Measurements from ENCODE around the gene DAB1. TPM values are rescaled to one million over a fixed set of nuclear protein-coding genes. Genes with fewer than 3 reads are reported as not detected.
A peak's percentile ranks its signal among the peaks of the same experiment; 100 is the strongest.

The DAB1 gene
- total RNA-seq, 1 donor from 2014 or later: 14.0 TPM

- peak overlapping the region; percentile 92 for H3K4me3 Mint-ChIP-seq
- TF ChIP-seq CTCF (conservative IDR thresholded peaks at IDR 0.05): no peak
- peaks cover 26% of the 10 kb centered on the region for H3K4me1 Mint-ChIP-seq
- H3K27ac Mint-ChIP-seq (ENCODE audit: unreplicated experiment): peak overlapping the region; percentile 88
- H3K36me3 Mint-ChIP-seq (ENCODE audit: low read depth): no peaks in the 10 kb centered on the region
- H3K27me3 Mint-ChIP-seq (ENCODE audit: low read depth): peaks cover 21% of the 10 kb centered on the region
- DNase-seq (ENCODE audit: low read depth, low spot score): peak; percentile 32
- H3K9me3 Mint-ChIP-seq: no peaks in the 10 kb centered on the region
Measured at GRCh38 chr1:57423135-57423655, 665 bp downstream of the DAB1 start.

DNA sequence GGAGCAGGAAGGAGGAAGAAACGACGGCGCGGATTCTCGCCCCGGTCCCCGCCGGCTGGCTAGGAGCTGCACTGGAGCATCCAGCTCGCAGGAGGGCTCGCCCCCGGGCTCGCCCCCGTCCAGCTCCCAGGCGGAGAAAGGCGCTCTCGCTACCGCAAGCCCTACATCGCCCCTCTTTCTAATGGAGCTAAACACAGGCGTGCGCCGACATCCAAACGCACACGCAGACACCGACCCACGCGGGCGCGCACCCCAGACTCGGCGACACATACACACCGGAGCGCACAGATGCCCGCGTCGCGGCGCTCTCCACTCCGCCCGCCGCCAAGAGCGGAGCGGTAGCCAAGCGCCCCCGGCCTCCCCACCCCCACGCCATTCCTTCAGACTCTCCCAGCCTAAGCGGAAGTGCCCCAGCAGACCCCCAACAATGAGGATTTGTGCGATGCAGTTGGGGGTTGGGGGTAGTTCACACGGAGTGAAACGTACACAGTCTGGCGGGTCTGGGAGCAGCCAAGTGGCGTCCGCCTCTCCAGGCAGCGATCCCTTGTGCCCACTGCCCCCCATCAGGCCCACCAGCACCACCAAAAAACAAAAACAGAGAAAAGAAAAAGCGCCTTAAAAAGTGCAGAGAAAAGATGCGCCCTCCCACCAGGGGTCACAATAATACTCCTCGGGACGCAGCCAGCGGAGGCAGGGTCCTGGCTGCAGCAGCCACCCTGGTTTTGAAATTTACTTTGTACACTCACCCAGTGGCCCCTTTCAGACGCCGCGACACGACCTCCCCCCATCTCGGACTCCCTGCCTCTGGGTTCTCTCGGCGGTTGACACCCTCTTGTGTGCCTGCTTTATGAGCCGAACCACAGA is 1.4 kb downstream of the DAB1 start:
- H3K9me3 Mint-ChIP-seq: no peaks in the 10 kb centered on the region
- peak overlapping the region; percentile 84 for H3K27ac Mint-ChIP-seq (ENCODE audit: unreplicated experiment)
- peak; percentile 44 for TF ChIP-seq CTCF (conservative IDR thresholded peaks at IDR 0.05)
- peaks cover 21% of the 10 kb centered on the region for H3K27me3 Mint-ChIP-seq (ENCODE audit: low read depth)
- H3K4me1 Mint-ChIP-seq: peaks cover 26% of the 10 kb centered on the region
- H3K36me3 Mint-ChIP-seq (ENCODE audit: low read depth): no peaks in the 10 kb centered on the region
- peak overlapping the region; percentile 92 for H3K4me3 Mint-ChIP-seq
- peak; percentile 57 for DNase-seq (ENCODE audit: low read depth, low spot score)

DNA sequence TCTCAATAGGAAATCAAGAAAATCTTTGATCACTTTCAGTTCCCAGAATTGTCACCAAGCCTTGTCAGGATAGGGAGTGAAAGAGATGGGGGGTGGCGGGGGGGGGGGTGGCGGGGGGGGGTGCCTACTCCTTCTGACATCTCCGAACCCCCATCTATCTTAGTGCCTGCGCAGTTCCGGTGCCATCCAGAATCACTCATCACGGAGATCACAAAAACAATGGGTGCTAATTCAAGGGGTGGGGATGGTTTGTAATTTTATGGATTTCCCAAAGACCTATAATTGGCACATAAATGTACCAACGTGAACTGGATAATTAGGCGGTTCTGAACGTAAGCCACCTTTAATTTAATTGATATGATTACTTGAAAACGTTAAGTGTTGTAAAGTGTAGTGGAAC is 2.1 kb downstream of the DAB1 start:
- DNase-seq (ENCODE audit: low read depth, low spot score): no peak
- Mint-ChIP-seq H3K36me3 (ENCODE audit: low read depth) (no peaks in the 10 kb centered on the region), H3K4me3 (peak overlapping the region; percentile 92), H3K4me1 (peaks cover 26% of the 10 kb centered on the region), H3K9me3 (no peaks in the 10 kb centered on the region), H3K27ac (ENCODE audit: unreplicated experiment) (no peak overlapping the region), H3K27me3 (ENCODE audit: low read depth) (peaks cover 21% of the 10 kb centered on the region)
- no peak for TF ChIP-seq CTCF (conservative IDR thresholded peaks at IDR 0.05)

DNA sequence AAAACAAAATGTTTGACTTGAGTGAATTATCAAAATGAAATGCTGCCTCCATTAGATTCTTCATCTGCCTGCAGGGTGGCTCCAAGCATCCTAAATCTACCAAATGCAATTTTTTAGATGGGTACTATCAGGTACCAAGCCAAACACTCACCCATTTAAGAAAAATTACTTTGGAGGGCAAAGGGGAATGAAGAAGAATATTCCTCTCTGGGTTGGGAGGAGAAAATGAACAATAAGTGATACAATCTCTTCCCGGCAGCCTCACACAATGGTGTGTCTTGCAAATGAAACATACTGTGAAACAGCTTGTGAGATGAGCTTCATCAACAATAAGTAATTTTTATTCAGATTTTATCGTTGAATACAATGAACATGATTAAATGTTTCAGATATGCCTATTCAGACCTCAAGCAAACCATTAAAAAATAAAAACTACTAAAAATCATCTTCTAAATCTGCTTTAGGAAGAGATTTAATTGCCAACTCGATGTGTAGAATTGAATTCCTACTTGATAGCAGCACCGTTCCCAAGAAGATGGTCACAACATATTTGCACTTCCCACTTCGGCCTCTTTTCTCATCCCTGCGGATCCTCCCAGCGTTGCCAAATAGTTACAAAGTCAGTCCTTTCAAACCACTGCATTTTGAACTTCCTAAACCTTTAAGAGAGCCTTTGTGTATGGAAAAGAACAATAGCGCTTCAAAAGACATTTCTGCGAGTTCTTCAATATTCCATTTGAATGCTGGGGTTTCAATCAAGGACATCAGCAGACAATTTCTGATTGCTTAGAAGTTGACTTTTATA is 2.7 kb downstream of the DAB1 start:
- H3K4me1 Mint-ChIP-seq: peaks cover 26% of the 10 kb centered on the region
- no peak for TF ChIP-seq CTCF (conservative IDR thresholded peaks at IDR 0.05)
- no peak for DNase-seq (ENCODE audit: low read depth, low spot score)

GRCh38 chr1:57418971-57419370 is 4.9 kb downstream of the DAB1 start:
- H3K4me1 Mint-ChIP-seq: peaks cover 18% of the 10 kb centered on the region
- TF ChIP-seq CTCF (conservative IDR thresholded peaks at IDR 0.05): no peak
- H3K36me3 Mint-ChIP-seq (ENCODE audit: low read depth): no peaks in the 10 kb centered on the region
- H3K4me3 Mint-ChIP-seq: no peak overlapping the region
- H3K9me3 Mint-ChIP-seq: no peaks in the 10 kb centered on the region
- no peak for DNase-seq (ENCODE audit: low read depth, low spot score)
- no peak overlapping the region for H3K27ac Mint-ChIP-seq (ENCODE audit: unreplicated experiment)
- peaks cover 2% of the 10 kb centered on the region for H3K27me3 Mint-ChIP-seq (ENCODE audit: low read depth)

More for the DNA sequence above, 2.7 kb downstream of the DAB1 start:
- Mint-ChIP-seq H3K27ac (ENCODE audit: unreplicated experiment) (no peak overlapping the region), H3K36me3 (ENCODE audit: low read depth) (no peaks in the 10 kb centered on the region), H3K27me3 (ENCODE audit: low read depth) (peaks cover 20% of the 10 kb centered on the region), H3K9me3 (no peaks in the 10 kb centered on the region), H3K4me3 (peak overlapping the region; percentile 92)
